SIG-M5 treated with dmso at 0.1 percent for 504 hours (cell line): ENCODE results near the gene VIPR1.
A peak's percentile ranks its signal among the peaks of the same experiment; 100 is the strongest.

Experiments used
- DNase-seq: peaks from one replicate; lab custom pipeline; 2025; ENCODE audit not compliant: unreplicated experiment; lab: John Stamatoyannopoulos, UW

Gene VIPR1

GRCh38 chr3:42493126-42493797 lies 9.2 kb upstream of the VIPR1 start:
- DNase-seq, result no peak

GRCh38 chr3:42493798-42494151 lies 8.7 kb upstream of the VIPR1 start:
- DNase-seq, result no peak

GRCh38 chr3:42495393-42495792 lies 7.0 kb upstream of the VIPR1 start:
- no peak for DNase-seq

DNA sequence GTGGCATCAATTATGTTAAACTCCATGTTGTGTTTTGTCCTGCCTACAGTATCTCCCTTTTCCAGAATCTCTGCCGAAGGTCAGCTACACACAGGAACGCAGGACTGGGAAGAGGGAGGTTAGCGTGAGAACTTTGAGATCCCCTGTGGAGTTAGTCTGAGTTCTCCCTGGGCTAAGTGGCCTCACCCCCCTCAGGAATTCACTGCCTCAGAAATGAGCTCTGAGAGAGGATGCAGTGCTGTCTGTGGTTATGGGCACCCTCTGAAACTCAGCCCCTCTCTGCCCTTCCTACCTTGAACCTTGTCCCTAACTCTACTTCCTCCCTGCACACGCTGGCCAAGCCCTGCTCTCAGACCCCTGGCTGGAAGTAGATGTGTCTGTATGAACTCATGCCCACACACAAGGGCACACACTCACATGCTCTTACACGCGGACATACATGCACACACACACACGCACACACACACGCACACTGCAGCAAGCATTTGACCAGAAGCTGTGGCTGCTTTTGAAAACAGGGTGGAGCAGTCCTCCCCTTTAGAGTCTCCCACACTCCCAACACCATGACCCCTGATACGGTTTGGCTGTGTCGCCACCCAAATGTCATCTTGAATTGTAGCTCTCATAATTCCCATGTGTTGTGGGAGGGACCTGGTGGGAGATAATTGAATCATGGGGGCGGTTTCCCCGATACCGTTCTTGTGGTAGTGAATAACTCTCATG lies 5.3 kb upstream of the VIPR1 start:
- DNase-seq, result no peak

DNA sequence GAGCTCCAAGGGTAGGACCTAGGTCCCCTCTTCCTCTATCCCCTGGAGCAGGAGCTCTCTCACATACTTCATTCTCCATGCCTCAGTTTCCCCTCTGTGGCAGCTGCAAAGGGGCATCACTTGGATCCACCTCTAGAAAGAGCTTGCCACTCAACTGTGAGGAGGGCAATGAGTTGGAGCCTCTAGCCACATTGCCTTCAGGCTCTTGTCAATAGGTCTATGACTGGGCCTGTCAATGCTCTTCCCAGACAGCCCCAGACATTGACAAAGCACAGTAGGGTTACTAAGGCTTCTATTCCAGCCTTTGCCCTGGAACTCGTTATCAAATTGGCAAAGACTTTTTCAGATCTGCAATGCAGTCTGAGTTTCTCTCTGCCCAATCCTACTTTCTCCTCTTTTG lies 4.4 kb upstream of the VIPR1 start:
- DNase-seq, result no peak

- no peak for DNase-seq
These were observed 3.5 kb upstream of the VIPR1 start for GRCh38 chr3:42498791-42499477.

- no peak for DNase-seq
These were observed 3.0 kb upstream of the VIPR1 start for GRCh38 chr3:42499478-42499871.

- no peak for DNase-seq
These were observed 2.4 kb upstream of the VIPR1 start for GRCh38 chr3:42500091-42500490.

DNA sequence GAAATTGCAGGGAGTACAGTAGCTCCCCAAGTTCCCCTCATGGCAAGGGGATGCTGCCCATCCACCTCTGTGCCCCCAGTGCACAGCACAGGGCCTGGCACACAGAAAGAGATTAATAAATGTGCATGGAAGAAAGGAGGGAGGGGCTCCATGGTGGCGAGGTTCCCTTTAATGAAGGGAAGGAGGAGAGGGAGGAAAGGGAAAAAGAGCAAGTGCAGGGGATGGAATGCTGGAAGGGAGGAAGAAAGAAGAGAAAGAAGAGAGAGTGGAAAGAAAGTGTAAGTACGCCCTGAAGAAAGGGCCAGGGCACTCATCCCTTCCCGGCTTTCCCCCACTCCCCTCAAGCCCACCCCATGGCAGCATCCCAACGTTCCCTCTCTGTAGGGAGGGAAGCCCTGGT lies 1.5 kb upstream of the VIPR1 start:
- DNase-seq, result no peak

- DNase-seq, result no peak
These were observed 1.1 kb upstream of the VIPR1 start for GRCh38 chr3:42501321-42501680.

DNA sequence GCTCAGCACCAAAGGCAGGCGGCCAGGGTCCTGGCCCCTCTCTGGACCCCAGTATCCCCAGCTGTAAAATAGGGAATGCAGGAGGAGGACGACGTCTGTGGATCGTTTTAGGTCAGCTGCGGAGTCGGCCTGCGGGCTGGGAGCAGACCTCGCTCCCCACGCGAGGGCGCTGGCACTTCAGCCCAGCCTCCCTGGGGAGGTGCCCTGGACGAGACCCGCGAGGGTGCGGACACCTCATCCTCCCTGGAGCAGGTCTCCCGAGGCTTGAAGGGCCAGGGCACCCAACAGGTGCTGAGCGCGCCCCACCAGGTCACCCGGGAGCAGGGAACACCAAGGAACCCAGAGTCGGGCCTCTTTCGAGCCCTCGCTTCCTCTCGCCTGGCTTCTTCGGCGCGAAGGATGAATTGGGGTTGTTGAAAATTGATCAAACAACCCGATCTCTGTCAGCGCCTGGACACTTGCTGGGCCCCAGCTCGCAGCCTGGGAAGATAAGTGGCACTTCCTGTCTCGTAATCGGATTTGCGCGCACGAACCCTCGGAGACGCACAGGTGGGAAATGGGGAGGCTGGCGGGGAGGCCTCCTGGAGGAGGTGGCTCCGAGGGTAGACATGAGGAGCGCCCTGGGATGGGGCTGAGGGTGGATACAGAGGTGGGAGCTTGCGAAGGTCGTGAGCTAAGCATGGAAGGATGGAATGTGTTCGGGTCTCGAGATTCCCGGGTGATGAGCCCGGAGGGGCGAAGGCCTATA lies 588 bp upstream of the VIPR1 start:
- no peak for DNase-seq

- DNase-seq, result no peak
These were observed 945 bp downstream of the VIPR1 start for GRCh38 chr3:42503251-42503924.

DNA sequence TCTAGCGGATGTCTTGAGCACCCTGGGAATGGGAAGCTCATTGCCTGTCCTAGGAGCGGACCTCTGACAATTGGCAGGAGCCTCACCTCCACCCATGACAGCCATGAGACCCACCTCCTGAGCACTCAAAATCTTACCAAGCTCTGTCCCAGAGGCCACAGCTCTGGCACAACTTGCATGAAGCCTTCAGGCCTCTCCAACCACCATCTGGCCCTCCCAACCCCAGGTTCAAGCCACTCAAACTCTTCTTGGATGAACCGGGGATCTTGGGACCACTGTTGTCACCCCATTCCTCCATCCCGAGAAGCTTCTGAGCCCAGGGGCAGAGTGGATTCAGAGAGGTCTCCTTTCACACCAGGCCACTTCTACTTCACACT lies 1.5 kb downstream of the VIPR1 start:
- no peak for DNase-seq

DNA sequence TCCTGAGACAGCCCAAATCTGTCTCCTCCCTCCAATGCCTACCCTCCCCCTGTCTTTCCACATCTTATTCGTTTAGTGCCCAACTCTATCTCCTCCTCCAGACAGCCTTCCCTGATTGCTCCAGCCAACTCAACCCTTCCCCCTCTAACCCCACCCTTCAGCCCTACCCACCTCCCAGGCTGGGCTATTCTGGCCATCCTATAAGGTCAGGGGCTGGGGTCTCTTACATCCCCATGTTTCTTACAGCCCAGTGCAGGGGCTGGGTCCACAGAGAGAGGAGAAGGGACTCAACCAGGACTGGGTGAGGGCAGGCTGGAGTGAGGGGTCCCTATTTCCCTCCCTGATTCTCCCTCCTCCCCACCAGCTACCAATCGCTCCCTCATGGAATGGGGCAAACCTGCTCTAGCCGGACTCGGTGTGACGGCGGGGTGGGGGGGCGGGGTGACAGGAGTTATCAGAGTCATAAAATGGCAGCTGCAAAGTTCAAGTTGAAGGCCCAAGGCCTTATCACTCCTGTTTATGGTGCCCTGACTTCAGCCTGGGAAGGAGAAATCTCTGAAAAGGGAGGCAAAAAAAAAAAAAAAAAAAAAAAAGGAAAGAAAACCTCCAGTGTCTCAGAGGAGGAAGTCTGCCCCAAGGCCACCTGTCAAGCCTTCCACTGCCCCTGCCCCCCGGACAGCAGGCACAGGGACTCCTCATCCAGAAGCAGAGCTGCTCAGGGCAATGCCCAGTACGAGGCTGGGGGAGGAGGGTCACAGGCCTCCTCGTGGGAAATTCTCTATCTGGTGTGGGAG lies 2.1 kb downstream of the VIPR1 start:
- DNase-seq, result no peak

GRCh38 chr3:42505128-42505848 lies 2.8 kb downstream of the VIPR1 start:
- DNase-seq, result no peak

DNA sequence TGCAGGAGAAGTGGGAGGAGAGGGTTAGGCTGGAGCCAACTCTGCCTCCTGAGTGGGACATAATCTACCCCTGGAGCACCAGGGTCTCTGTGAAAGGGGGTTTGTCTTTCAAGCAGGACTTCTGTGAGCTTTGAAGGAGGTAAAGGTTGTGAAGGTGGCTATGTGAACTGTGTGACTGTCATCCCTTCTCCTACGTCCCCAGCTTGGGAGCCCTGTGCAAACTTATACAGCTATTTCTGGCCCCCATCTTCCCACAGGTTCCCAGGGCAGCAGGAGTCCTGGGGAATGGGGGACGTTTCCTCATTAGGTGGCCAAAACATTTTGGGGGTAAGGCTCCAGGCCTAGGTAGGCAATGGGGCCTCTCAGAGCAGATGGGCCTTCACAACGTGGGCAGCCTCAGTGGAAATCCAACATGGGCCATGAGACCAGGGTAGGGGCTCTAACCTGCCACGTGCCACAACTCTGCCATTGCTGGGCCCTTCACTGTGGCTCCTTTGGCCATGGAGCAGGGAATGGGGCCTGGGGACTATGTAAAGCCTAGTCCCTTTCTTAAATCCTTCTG lies 3.5 kb downstream of the VIPR1 start:
- no peak for DNase-seq

DNA sequence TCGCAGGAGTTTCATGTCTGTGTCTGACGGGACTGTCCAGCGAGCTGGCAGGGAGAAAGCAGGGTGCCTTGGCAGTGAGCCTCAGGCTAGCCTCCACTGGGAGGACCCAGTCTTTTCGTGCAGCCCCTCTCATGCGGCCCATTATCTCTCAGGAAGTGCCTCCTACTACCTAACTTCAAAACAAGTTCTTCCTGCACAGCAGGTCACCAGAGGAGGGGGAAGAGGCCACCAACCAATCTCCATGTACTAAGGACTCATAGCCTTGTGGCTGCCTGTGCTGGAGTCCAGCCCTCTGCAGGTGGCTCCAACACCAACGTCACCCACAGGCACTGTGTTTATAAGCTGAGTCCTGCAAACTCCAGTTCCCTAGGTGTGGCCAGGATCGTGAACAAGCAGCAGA lies 4.8 kb downstream of the VIPR1 start:
- DNase-seq, result no peak

- peak; percentile 37 for DNase-seq
These were observed 5.4 kb downstream of the VIPR1 start for GRCh38 chr3:42507761-42508335.

GRCh38 chr3:42508562-42508961 lies 6.1 kb downstream of the VIPR1 start:
- DNase-seq, result no peak
